T1000 (cell line): ENCODE measurements around the gene MKLN1.

Source experiments
- DNase-seq: peaks from one replicate; lab custom pipeline; 2025; ENCODE audit warnings: mixed read lengths; lab: John Stamatoyannopoulos, UW

Gene MKLN1

GRCh38 chr7:131354390-131354789, 26.7 kb downstream of the MKLN1 start:
- DNase-seq: no peak

- DNase-seq: no peak
These were observed 28.5 kb downstream of the MKLN1 start for GRCh38 chr7:131355917-131356777.

- DNase-seq: no peak
These were observed 29.7 kb downstream of the MKLN1 start for GRCh38 chr7:131357282-131357880.

- no peak for DNase-seq
These were observed 31.0 kb downstream of the MKLN1 start for GRCh38 chr7:131358636-131359035.

GRCh38 chr7:131359136-131359776, 31.6 kb downstream of the MKLN1 start:
- no peak for DNase-seq

- DNase-seq: no peak
These were observed 36.0 kb downstream of the MKLN1 start for GRCh38 chr7:131363719-131364118.

GRCh38 chr7:131364767-131365344, 37.2 kb downstream of the MKLN1 start:
- no peak for DNase-seq

GRCh38 chr7:131365838-131366237, 38.2 kb downstream of the MKLN1 start:
- no peak for DNase-seq

GRCh38 chr7:131369354-131369753, 41.7 kb downstream of the MKLN1 start:
- DNase-seq: no peak

- DNase-seq: no peak
These were observed 42.9 kb downstream of the MKLN1 start for GRCh38 chr7:131370523-131370968.

GRCh38 chr7:131371411-131371810, 43.7 kb downstream of the MKLN1 start:
- DNase-seq: no peak

GRCh38 chr7:131372554-131372953, 44.9 kb downstream of the MKLN1 start:
- no peak for DNase-seq

GRCh38 chr7:131374821-131375220, 47.1 kb downstream of the MKLN1 start:
- DNase-seq: no peak

GRCh38 chr7:131381069-131381838, 53.6 kb downstream of the MKLN1 start:
- DNase-seq: no peak

- no peak for DNase-seq
These were observed 56.0 kb downstream of the MKLN1 start for GRCh38 chr7:131383417-131384285.

GRCh38 chr7:131384286-131384635, 56.6 kb downstream of the MKLN1 start:
- DNase-seq: no peak

GRCh38 chr7:131385039-131385605, 57.4 kb downstream of the MKLN1 start:
- no peak for DNase-seq

GRCh38 chr7:131388126-131388525, 60.5 kb downstream of the MKLN1 start:
- no peak for DNase-seq

- DNase-seq: no peak
These were observed 62.6 kb downstream of the MKLN1 start for GRCh38 chr7:131390275-131390674.

GRCh38 chr7:131391145-131391544, 63.5 kb downstream of the MKLN1 start:
- no peak for DNase-seq
